Hematopoietic multipotent progenitor cell treated with erythropoietin and hydrocortisone succinate and interleukin-3 and kit ligand, for 8 days (in vitro differentiated cells): ENCODE results near the gene SMAD9.
A peak's percentile ranks its signal among the peaks of the same experiment; 100 is the strongest.

Experiments
- DNase-seq: peaks from one replicate; pipeline ENCODE4 v3.0.0-alpha.2; 2015

Gene SMAD9

GRCh38 chr13:36919833-36920615 lies at the start of gene SMAD9:
SMAD9 (minus strand) TSS chr13:36920238; CDS start chr13:36879689, 40,549 bp downstream.
- DNase-seq: peak; percentile 58

- DNase-seq: no peak
Observed at GRCh38 chr13:36966404-36966803, 46.4 kb upstream of the SMAD9 start.

- no peak for DNase-seq
Observed at GRCh38 chr13:36965767-36966166, 45.7 kb upstream of the SMAD9 start.

GRCh38 chr13:36959456-36960116 lies 39.5 kb upstream of the SMAD9 start:
- DNase-seq: no peak

- no peak for DNase-seq
Observed at GRCh38 chr13:36954542-36954941, 34.5 kb upstream of the SMAD9 start.

- no peak for DNase-seq
Observed at GRCh38 chr13:36950920-36951319, 30.9 kb upstream of the SMAD9 start.

GRCh38 chr13:36950330-36950729 lies 30.3 kb upstream of the SMAD9 start:
- DNase-seq: no peak

- no peak for DNase-seq
Observed at GRCh38 chr13:36945078-36945477, 25.0 kb upstream of the SMAD9 start.

- DNase-seq: no peak
Observed at GRCh38 chr13:36925603-36926002, 5.6 kb upstream of the SMAD9 start.

GRCh38 chr13:36924001-36924400 lies 4.0 kb upstream of the SMAD9 start:
- DNase-seq: no peak

GRCh38 chr13:36921631-36922301 lies 1.7 kb upstream of the SMAD9 start:
- DNase-seq: no peak

- DNase-seq: no peak
Observed at GRCh38 chr13:36920616-36921185, 663 bp upstream of the SMAD9 start.

- no peak for DNase-seq
Observed at GRCh38 chr13:36919171-36919832, 736 bp downstream of the SMAD9 start.

GRCh38 chr13:36918246-36919131 lies 1.5 kb downstream of the SMAD9 start:
- no peak for DNase-seq

GRCh38 chr13:36917311-36917710 lies 2.7 kb downstream of the SMAD9 start:
- DNase-seq: no peak

- DNase-seq: no peak
Observed at GRCh38 chr13:36915896-36916640, 4.0 kb downstream of the SMAD9 start.

GRCh38 chr13:36915106-36915505 lies 4.9 kb downstream of the SMAD9 start:
- no peak for DNase-seq

GRCh38 chr13:36914648-36915047 lies 5.4 kb downstream of the SMAD9 start:
- no peak for DNase-seq

GRCh38 chr13:36913463-36913862 lies 6.6 kb downstream of the SMAD9 start:
- DNase-seq: no peak

- DNase-seq: no peak
Observed at GRCh38 chr13:36912973-36913372, 7.1 kb downstream of the SMAD9 start.

GRCh38 chr13:36912369-36912768 lies 7.7 kb downstream of the SMAD9 start:
- no peak for DNase-seq
